IMR-90 (cell line): ENCODE results near the gene PLGRKT. TPM values are rescaled to one million over a fixed set of nuclear protein-coding genes. Genes with fewer than 3 reads are reported as not detected.
"Not testable (repeated sequence)": the region's sequence is repeated elsewhere in the genome, so short reads cannot be mapped to it uniquely, and the experiment has no call there.

Experiments used
- ATAC-seq: fragments of 200-7000 bp; cut with Tn5 transposase; 2 replicates; pipeline ENCODE4 v1.9.1; 2020; ENCODE audit warnings: low read depth, mild to moderate bottlenecking, moderate library complexity
- BruUV-seq: library from RNA; stranded (reverse); fragments of 400-500 nt; replicated peaks from 2 replicates; lab custom pipeline; 2021; lab: Mats Ljungman, UMichigan
- CTCF ChIA-PET: fragments of 300-600 bp; formaldehyde crosslinking; extraction: SDS; loops from one replicate; lab custom pipeline; 2021; ENCODE audit warnings: antibody characterized with exemption; lab: Yijun Ruan, JAX
- POLR2A ChIA-PET: fragments of 300-600 bp; sonication (Branson Sonifier 250); formaldehyde crosslinking; loops from one replicate; lab custom pipeline; 2022; ENCODE audit warnings: antibody characterized with exemption; ENCODE audit not compliant: unreplicated experiment; lab: Charles Lee
- DNase-seq: peaks from one replicate; pipeline ENCODE4 v3.0.0; 2013
- H2AFZ ChIP-seq: replicated peaks from 2 replicates; pipeline ENCODE3; 2013; ENCODE audit warnings: low read length, mild to moderate bottlenecking; ENCODE audit not compliant: poor library complexity
- H2AK5ac ChIP-seq: 2 replicates; pipeline ENCODE4 v1.6.1; 2013; ENCODE audit warnings: low read depth, low read length, inconsistent platforms
- H2AK9ac ChIP-seq: replicated peaks from 2 replicates; pipeline ENCODE3; 2013; ENCODE audit warnings: mild to moderate bottlenecking, low read depth, low read length, moderate library complexity; ENCODE audit not compliant: poor library complexity
- H2BK120ac ChIP-seq: 2 replicates; pipeline ENCODE4 v1.6.1; 2013; ENCODE audit warnings: low read depth, low read length, inconsistent platforms
- H2BK15ac ChIP-seq: 3 replicates; pipeline ENCODE4 v1.6.1; 2013; ENCODE audit warnings: low read depth, low read length, inconsistent platforms
- H2BK20ac ChIP-seq: 2 replicates; pipeline ENCODE4 v1.6.1; 2013; ENCODE audit warnings: low read depth, mild to moderate bottlenecking, inconsistent platforms, low read length, moderate library complexity
- H2BK5ac ChIP-seq: 2 replicates; pipeline ENCODE4 v1.6.1; 2013; ENCODE audit warnings: mild to moderate bottlenecking, low read depth, low read length, inconsistent platforms; ENCODE audit not compliant: poor library complexity, severe bottlenecking
- H3K14ac ChIP-seq: replicated peaks from 2 replicates; pipeline ENCODE4 v1.6.1; 2013; ENCODE audit warnings: low read depth, low read length, inconsistent platforms
- H3K18ac ChIP-seq: 2 replicates; pipeline ENCODE4 v1.6.1; 2013; ENCODE audit warnings: low read depth, low read length, control low read depth
- H3K23ac ChIP-seq: 2 replicates; pipeline ENCODE4 v1.6.1; 2013; ENCODE audit warnings: low read depth, low read length, inconsistent platforms
- H3K27ac ChIP-seq: 2 replicates; pipeline ENCODE4 v1.5.1; 2013; ENCODE audit warnings: mild to moderate bottlenecking, control low read depth, low read length; ENCODE audit not compliant: insufficient read depth
- H3K27me3 ChIP-seq: 2 replicates; pipeline ENCODE4 v1.6.1; 2013; ENCODE audit warnings: low read length; ENCODE audit not compliant: control insufficient read depth, insufficient read depth
- H3K36me3 ChIP-seq: 2 replicates; pipeline ENCODE4 v1.6.1; 2013; ENCODE audit warnings: low read length, mixed read lengths; ENCODE audit not compliant: control insufficient read depth, insufficient read depth
- H3K4ac ChIP-seq: 2 replicates; pipeline ENCODE4 v1.6.1; 2013; ENCODE audit warnings: low read depth, low read length, inconsistent platforms
- H3K4me1 ChIP-seq: 2 replicates; pipeline ENCODE4 v1.6.1; 2013; ENCODE audit warnings: low read length, mixed read lengths; ENCODE audit not compliant: control insufficient read depth, insufficient read depth
- H3K4me2 ChIP-seq: 2 replicates; pipeline ENCODE4 v1.6.1; 2013; ENCODE audit warnings: low read depth, mild to moderate bottlenecking, control low read depth, low read length, moderate library complexity
- H3K4me3 ChIP-seq: 2 replicates; pipeline ENCODE4 v1.5.1; 2013; ENCODE audit warnings: low read depth, mild to moderate bottlenecking, control low read depth, low read length, moderate library complexity; ENCODE audit not compliant: insufficient read depth
- H3K56ac ChIP-seq: 2 replicates; pipeline ENCODE4 v1.6.1; 2013; ENCODE audit warnings: low read length, inconsistent platforms; ENCODE audit not compliant: insufficient read depth; ENCODE audit errors: extremely low read depth
- H3K79me1 ChIP-seq, 2 experiments: 2 replicates each; pipeline ENCODE4 v1.6.1; 2013; ENCODE audit warnings: low read length in 2 of 2, inconsistent platforms in 1 of 2, low read depth in 1 of 2
- H3K9ac ChIP-seq: 2 replicates; pipeline ENCODE4 v1.6.1; 2013; ENCODE audit warnings: low read depth, low read length, control low read depth
- H3K9me1 ChIP-seq: 2 replicates; pipeline ENCODE4 v1.6.1; 2013; ENCODE audit warnings: low read length, inconsistent platforms; ENCODE audit not compliant: insufficient read depth
- H3K9me3 ChIP-seq: 2 replicates; pipeline ENCODE4 v1.6.1; 2013; ENCODE audit warnings: low read length; ENCODE audit not compliant: control insufficient read depth, insufficient read depth
- H4K20me1 ChIP-seq: 2 replicates; pipeline ENCODE4 v1.6.1; 2013; ENCODE audit warnings: low read length, inconsistent platforms; ENCODE audit not compliant: insufficient read depth
- H4K5ac ChIP-seq: 2 replicates; pipeline ENCODE4 v1.6.1; 2013; ENCODE audit warnings: mild to moderate bottlenecking, low read depth, low read length, control low read depth
- H4K8ac ChIP-seq, 2 experiments: 2 replicates each; pipeline ENCODE4 v1.6.1; 2013; ENCODE audit warnings: low read depth in 2 of 2, low read length in 2 of 2, control low read depth in 1 of 2, inconsistent platforms in 1 of 2
- H4K91ac ChIP-seq: 2 replicates; pipeline ENCODE4 v1.6.1; 2013; ENCODE audit warnings: low read depth, low read length, inconsistent platforms; ENCODE audit not compliant: insufficient read depth
- WGBS, 2 experiments: methylation state at CpG; one replicate each; pipeline versions ENCODE4 v1.1.5 to v1.1.7; 2013; ENCODE audit warnings: missing lambda C conversion rate in 2 of 2; ENCODE audit not compliant: insufficient read length in 1 of 2; ENCODE audit errors: extremely low coverage in 2 of 2; 5-methylcytosine and 5-hydroxymethylcytosine counted together
- dilution Hi-C: fragments of 300-500 bp; cut with HindIII; formaldehyde crosslinking; loops from one replicate; pipeline ENCODE4 v1.14.3; 2018; ENCODE audit warnings: low sequenced_read_pairs; ENCODE audit not compliant: unreplicated experiment
- in situ Hi-C: fragments of 300-500 bp; cut with MboI; formaldehyde crosslinking; loops from 3 replicates; pipeline ENCODE4 v1.14.3; 2019; ENCODE audit warnings: low sequenced_read_pairs, inconsistent platforms, mixed read lengths
- intact Hi-C: fragments of 100-400 bp; cut with micrococcal nuclease; formaldehyde crosslinking; loops from 2 replicates; pipeline ENCODE4 v1.10.0; 2022
- polyA plus RNA-seq, 3 experiments: library from polyadenylated mRNA; depleted of rRNA; stranded (reverse); fragments of >200 nt; gene quantifications; 2 replicates each; pipeline ENCODE4 v1.2.3, GENCODE V29; 2012; ENCODE audit warnings: low replicate concordance in 1 of 3
- total RNA-seq: library from RNA; depleted of rRNA; stranded (reverse); fragments of >200 nt; gene quantifications from 2 replicates; pipeline ENCODE4 v1.2.3, GENCODE V29; 2012

PLGRKT gene
- total and polyA plus RNA-seq, 2 of the 4 experiments (the other 2 are of a cell fraction), result 10.8 to 12.7 TPM

GRCh38 chr9:5331276-5331675 lies 106.4 kb downstream of the PLGRKT start:
- H3K14ac ChIP-seq, POLR2A ChIA-PET, H3K23ac ChIP-seq, H3K4me3 ChIP-seq, H3K9me3 ChIP-seq, H2AK9ac ChIP-seq, in situ Hi-C loops, H3K36me3 ChIP-seq, H3K18ac ChIP-seq, H3K56ac ChIP-seq, H3K4me1 ChIP-seq, H3K27ac ChIP-seq, H3K9ac ChIP-seq, dilution Hi-C loops, H3K27me3 ChIP-seq, H2BK5ac ChIP-seq, DNase-seq, H2AK5ac ChIP-seq, H2BK15ac ChIP-seq, H4K5ac ChIP-seq, H3K79me1 ChIP-seq, H3K4me2 ChIP-seq, H2AFZ ChIP-seq, intact Hi-C loops, H4K91ac ChIP-seq, H3K4ac ChIP-seq, H4K8ac ChIP-seq, H3K9me1 ChIP-seq, H4K20me1 ChIP-seq, H2BK20ac ChIP-seq, ATAC-seq, H2BK120ac ChIP-seq, BruUV-seq: not testable (repeated sequence)
- CTCF ChIA-PET, result interaction anchor here (0.8 kb wide), 1 partner anchor 26 kb away, joined by 4 read pairs; no protein-coding TSS in a partner anchor
- WGBS, 2 experiments, result no CpG with 5 or more reads among the region's 3 CpGs
